ENCODE measurements around the gene SLC7A5. TPM values are rescaled to one million over a fixed set of nuclear protein-coding genes. Genes with fewer than 3 reads are reported as not detected.
"Not testable (repeated sequence)": the region's sequence is repeated elsewhere in the genome, so short reads cannot be mapped to it uniquely, and the experiment has no call there.

SLC7A5 gene
- total RNA-seq, 2 donors from 2014 or later: 50.4 to 53.9 TPM

- peaks cover 5% of the 10 kb centered on the region for H3K4me1 Mint-ChIP-seq
- ATAC-seq: no peak
- no peaks in the 10 kb centered on the region for H3K27me3 Mint-ChIP-seq
- peaks cover 3% of the 10 kb centered on the region for H3K9me3 ChIP-seq (ENCODE audit: control insufficient read depth, low read length, poor library complexity, severe bottlenecking)
- H3K4me3 Mint-ChIP-seq: no peak overlapping the region
- H3K36me3 Mint-ChIP-seq (ENCODE audit: low read depth): no peaks in the 10 kb centered on the region
- no peak overlapping the region for H3K27ac Mint-ChIP-seq
- DNase-seq: no peak
These were observed 50.7 kb downstream of the SLC7A5 start for GRCh38 chr16:87818533-87819161.

- no peak overlapping the region for H3K27ac Mint-ChIP-seq
- peaks cover 3% of the 10 kb centered on the region for H3K9me3 ChIP-seq (ENCODE audit: control insufficient read depth, low read length, poor library complexity, severe bottlenecking)
- ATAC-seq (no peak), DNase-seq (no peak)
- no peak overlapping the region for H3K4me3 Mint-ChIP-seq
- H3K27me3 Mint-ChIP-seq: peaks cover under 1% of the 10 kb centered on the region
- no peaks in the 10 kb centered on the region for H3K36me3 Mint-ChIP-seq (ENCODE audit: low read depth)
- peaks cover 5% of the 10 kb centered on the region for H3K4me1 Mint-ChIP-seq
These were observed 51.4 kb downstream of the SLC7A5 start for GRCh38 chr16:87817910-87818309.

- H3K27ac Mint-ChIP-seq; H3K4me1 Mint-ChIP-seq; H3K36me3 Mint-ChIP-seq (ENCODE audit: low read depth); H3K27me3 Mint-ChIP-seq; H3K9me3 ChIP-seq (ENCODE audit: control insufficient read depth, low read length, poor library complexity, severe bottlenecking); ATAC-seq; H3K4me3 Mint-ChIP-seq; DNase-seq: not testable (repeated sequence)
These were observed 51.9 kb downstream of the SLC7A5 start for GRCh38 chr16:87817370-87817769.

- peaks cover 2% of the 10 kb centered on the region for H3K4me1 Mint-ChIP-seq
- DNase-seq (no peak), ATAC-seq (no peak)
- peaks cover 3% of the 10 kb centered on the region for H3K9me3 ChIP-seq (ENCODE audit: control insufficient read depth, low read length, poor library complexity, severe bottlenecking)
- H3K27me3 Mint-ChIP-seq: peaks cover 10% of the 10 kb centered on the region
- H3K27ac Mint-ChIP-seq: no peak overlapping the region
- no peaks in the 10 kb centered on the region for H3K36me3 Mint-ChIP-seq (ENCODE audit: low read depth)
- H3K4me3 Mint-ChIP-seq: no peak overlapping the region
These were observed 52.7 kb downstream of the SLC7A5 start for GRCh38 chr16:87816507-87817100.

DNA sequence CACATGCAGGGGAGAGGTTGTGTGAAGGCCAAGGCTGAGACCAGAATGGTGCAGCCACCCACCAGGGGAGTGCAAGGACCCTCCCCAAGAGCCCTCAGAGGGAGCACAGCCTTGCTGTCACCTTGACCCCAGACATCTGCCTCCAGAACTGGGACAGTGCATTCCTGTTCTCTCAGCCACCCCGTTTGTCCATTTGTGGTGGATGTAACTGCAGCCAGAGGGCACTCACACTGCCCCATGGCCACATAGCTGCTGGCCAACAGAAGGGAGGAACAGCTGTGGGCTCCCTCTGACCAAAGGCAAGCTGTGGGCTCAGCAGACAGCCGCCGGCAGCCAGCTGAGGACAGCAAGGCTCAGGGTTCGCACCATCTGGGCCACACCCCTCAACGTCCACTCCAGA is 53.7 kb downstream of the SLC7A5 start:
- Mint-ChIP-seq H3K4me1 (peaks cover 4% of the 10 kb centered on the region), H3K27me3 (peaks cover 14% of the 10 kb centered on the region), H3K36me3 (ENCODE audit: low read depth) (no peaks in the 10 kb centered on the region), H3K4me3 (no peak overlapping the region), H3K27ac (no peak overlapping the region)
- DNase-seq (no peak), ATAC-seq (no peak)
- H3K9me3 ChIP-seq (ENCODE audit: control insufficient read depth, low read length, poor library complexity, severe bottlenecking): peaks cover 3% of the 10 kb centered on the region

- Mint-ChIP-seq H3K36me3 (ENCODE audit: low read depth) (no peaks in the 10 kb centered on the region), H3K27ac (no peak overlapping the region), H3K4me1 (peaks cover 4% of the 10 kb centered on the region), H3K27me3 (peaks cover 25% of the 10 kb centered on the region), H3K4me3 (no peak overlapping the region)
- no peaks in the 10 kb centered on the region for H3K9me3 ChIP-seq (ENCODE audit: control insufficient read depth, low read length, poor library complexity, severe bottlenecking)
- DNase-seq (no peak), ATAC-seq (no peak)
These were observed 57.1 kb downstream of the SLC7A5 start for GRCh38 chr16:87812200-87812656.

DNA sequence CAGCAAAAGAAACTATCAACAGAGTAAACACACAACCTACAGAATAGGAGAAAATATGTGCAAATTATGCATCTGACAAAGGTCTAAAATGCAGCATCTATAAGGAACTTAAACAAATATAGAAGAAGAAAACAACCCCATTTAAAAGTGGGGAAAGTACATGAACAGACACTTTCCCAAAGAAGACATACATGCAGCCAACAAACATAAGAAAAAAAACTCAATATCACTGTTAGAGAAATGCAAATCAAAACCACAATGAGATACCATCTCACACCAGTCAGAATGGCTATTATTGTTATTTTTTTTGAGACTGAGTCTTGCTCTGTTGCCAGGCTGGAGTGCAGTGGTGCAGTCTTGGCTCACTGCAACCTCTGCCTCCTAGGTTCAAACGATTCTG is 57.9 kb downstream of the SLC7A5 start:
- DNase-seq; H3K9me3 ChIP-seq (ENCODE audit: control insufficient read depth, low read length, poor library complexity, severe bottlenecking); ATAC-seq; H3K36me3 Mint-ChIP-seq (ENCODE audit: low read depth); H3K4me1 Mint-ChIP-seq: not testable (repeated sequence)
- Mint-ChIP-seq H3K4me3 (peak overlapping the region; percentile 32), H3K27me3 (peaks cover 30% of the 10 kb centered on the region), H3K27ac (peak overlapping the region; percentile 53)

DNA sequence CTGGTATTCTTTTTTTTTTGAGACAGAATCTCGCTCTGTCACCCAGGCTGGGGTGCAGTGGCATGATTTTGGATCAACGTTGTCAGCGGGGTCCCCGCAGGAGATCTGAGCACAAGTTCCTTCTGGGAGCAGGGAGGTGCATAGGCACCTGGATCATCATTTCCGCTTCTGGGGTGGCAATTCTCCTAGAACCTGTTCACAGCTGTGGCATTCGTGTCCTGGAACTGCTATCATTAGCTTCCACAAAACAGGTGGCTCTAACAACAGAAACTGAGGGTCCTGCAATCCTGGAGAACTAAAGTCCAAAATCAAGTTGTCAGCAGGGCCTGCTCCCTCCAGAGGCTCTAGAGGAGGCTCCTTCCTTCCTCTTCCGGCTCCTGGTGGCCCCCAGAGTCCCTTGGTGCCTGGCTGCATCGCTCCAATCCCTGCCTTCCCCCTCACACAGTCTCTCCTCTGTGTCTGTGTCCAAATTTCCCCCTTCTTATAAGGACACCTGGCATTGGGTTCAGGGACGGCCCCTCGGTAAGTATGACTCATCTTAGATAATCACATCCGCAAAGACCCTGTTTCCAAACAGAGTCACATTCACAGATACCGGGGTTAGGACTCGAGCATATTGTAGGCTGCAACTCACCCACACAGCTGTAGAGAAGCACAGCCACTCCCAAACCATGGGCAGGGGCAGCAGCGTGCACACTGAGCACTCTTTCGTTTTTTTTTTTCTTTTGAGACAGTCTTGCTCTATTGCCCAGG is 60.0 kb downstream of the SLC7A5 start:
- DNase-seq (no peak), ATAC-seq (no peak)
- Mint-ChIP-seq H3K36me3 (ENCODE audit: low read depth) (peaks cover 2% of the 10 kb centered on the region), H3K4me3 (peak overlapping the region; percentile 31), H3K27me3 (peaks cover 31% of the 10 kb centered on the region), H3K27ac (peak overlapping the region; percentile 53), H3K4me1 (peaks cover 11% of the 10 kb centered on the region)
- H3K9me3 ChIP-seq (ENCODE audit: control insufficient read depth, low read length, poor library complexity, severe bottlenecking): no peaks in the 10 kb centered on the region

DNA sequence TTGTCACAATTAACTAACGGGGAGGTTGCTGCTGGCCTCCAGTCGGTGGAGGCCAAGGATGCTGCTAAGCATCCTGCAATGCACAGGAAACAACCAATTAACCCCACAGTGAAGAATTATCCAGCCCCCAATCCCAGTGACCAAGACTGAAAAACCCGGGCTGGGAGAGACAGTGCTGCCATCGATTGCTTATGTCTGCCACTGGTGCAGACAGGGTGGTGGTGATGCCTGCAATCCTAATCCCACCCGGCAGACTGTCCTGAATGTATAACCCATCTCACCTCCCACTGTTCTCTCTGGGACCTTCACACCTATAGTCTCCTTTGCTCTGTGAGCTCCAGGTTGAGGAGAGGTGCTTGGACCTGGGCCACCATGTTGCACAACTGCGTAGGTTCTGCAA is 61.2 kb downstream of the SLC7A5 start:
- ATAC-seq (no peak), DNase-seq (no peak)
- Mint-ChIP-seq H3K27me3 (peaks cover 31% of the 10 kb centered on the region), H3K27ac (no peak overlapping the region), H3K4me3 (no peak overlapping the region), H3K36me3 (ENCODE audit: low read depth) (peaks cover 2% of the 10 kb centered on the region), H3K4me1 (peaks cover 11% of the 10 kb centered on the region)
- no peaks in the 10 kb centered on the region for H3K9me3 ChIP-seq (ENCODE audit: control insufficient read depth, low read length, poor library complexity, severe bottlenecking)

DNA sequence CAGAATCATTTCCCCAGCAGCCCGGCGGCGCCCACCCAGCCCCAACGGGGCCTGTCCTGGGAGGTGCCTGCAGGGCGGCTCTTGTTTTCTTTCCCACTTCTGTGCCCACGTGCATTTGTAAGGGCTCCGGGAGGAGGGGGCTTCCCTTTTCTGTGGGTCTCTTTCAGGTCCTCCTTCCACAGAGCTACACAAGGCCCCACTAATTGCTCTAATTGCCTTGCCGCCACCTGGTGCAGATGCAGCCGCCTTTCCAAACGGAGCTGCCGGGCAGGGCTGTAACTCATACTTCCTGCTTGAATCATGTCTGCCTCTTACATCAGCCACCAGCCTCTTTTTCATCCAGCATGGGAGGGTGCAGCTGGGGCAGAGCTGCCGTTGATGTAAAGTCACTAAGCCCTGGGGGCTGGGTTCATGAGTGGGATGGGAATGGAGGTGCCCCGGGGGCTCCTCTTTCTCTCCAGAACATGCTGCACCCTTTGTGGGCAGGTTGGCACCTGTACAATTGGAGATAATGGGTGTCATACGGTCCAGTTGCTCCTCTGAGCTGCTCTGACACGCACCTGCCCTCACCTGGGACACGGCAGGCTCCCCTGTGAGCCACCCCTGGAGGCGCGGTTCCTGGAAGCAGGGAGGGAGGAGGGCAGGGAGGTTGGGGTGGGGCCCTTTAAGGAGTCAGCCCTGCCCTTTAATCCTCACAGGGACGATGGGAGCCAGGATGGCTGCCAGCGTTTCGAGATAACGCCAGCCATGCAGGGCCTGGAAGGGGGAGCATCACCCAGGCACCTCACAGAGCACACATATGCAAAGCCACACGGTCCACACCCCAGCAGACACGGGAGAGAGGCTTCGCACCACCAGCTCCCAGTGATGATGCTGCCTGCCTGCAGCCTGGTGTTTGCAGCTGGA is 62.4 kb downstream of the SLC7A5 start:
- Mint-ChIP-seq H3K27me3 (peaks cover 22% of the 10 kb centered on the region), H3K27ac (peak overlapping the region; percentile 93), H3K4me3 (peak overlapping the region; percentile 92), H3K36me3 (ENCODE audit: low read depth) (peaks cover 2% of the 10 kb centered on the region), H3K4me1 (peaks cover 11% of the 10 kb centered on the region)
- peak; percentile 65 for ATAC-seq
- DNase-seq: no peak
- no peaks in the 10 kb centered on the region for H3K9me3 ChIP-seq (ENCODE audit: control insufficient read depth, low read length, poor library complexity, severe bottlenecking)

- peak overlapping the region; percentile 93 for H3K27ac Mint-ChIP-seq
- H3K27me3 Mint-ChIP-seq: peaks cover 19% of the 10 kb centered on the region
- H3K4me1 Mint-ChIP-seq: peaks cover 9% of the 10 kb centered on the region
- peaks cover 2% of the 10 kb centered on the region for H3K36me3 Mint-ChIP-seq (ENCODE audit: low read depth)
- DNase-seq (no peak), ATAC-seq (no peak)
- peak overlapping the region; percentile 92 for H3K4me3 Mint-ChIP-seq
- H3K9me3 ChIP-seq (ENCODE audit: control insufficient read depth, low read length, poor library complexity, severe bottlenecking): no peaks in the 10 kb centered on the region
These were observed 63.1 kb downstream of the SLC7A5 start for GRCh38 chr16:87806261-87806640.

GRCh38 chr16:87803385-87803784 is 65.9 kb downstream of the SLC7A5 start:
- peaks cover 2% of the 10 kb centered on the region for H3K36me3 Mint-ChIP-seq (ENCODE audit: low read depth)
- H3K4me3 Mint-ChIP-seq: no peak overlapping the region
- H3K27ac Mint-ChIP-seq: peak overlapping the region; percentile 11
- H3K4me1 Mint-ChIP-seq: peaks cover 7% of the 10 kb centered on the region
- H3K9me3 ChIP-seq (ENCODE audit: control insufficient read depth, low read length, poor library complexity, severe bottlenecking): no peaks in the 10 kb centered on the region
- peaks cover 6% of the 10 kb centered on the region for H3K27me3 Mint-ChIP-seq
- ATAC-seq (no peak), DNase-seq (no peak)

- H3K27me3 Mint-ChIP-seq: peaks cover 6% of the 10 kb centered on the region
- H3K36me3 Mint-ChIP-seq (ENCODE audit: low read depth): peaks cover 2% of the 10 kb centered on the region
- no peak overlapping the region for H3K4me3 Mint-ChIP-seq
- peak overlapping the region; percentile 11 for H3K27ac Mint-ChIP-seq
- no peak for ATAC-seq
- peaks cover 7% of the 10 kb centered on the region for H3K4me1 Mint-ChIP-seq
- H3K9me3 ChIP-seq (ENCODE audit: control insufficient read depth, low read length, poor library complexity, severe bottlenecking): no peaks in the 10 kb centered on the region
- no peak for DNase-seq
These were observed 66.6 kb downstream of the SLC7A5 start for GRCh38 chr16:87802670-87803069.
